Forelimb muscle (tissue), 1 donor: ENCODE data around the gene SPTAN1. TPM values are rescaled to one million over a fixed set of nuclear protein-coding genes. Genes with fewer than 3 reads are reported as not detected.
"Not testable (repeated sequence)": the region's sequence is repeated elsewhere in the genome, so short reads cannot be mapped to it uniquely, and the experiment has no call there.

Experiments used
- DNase-seq: peaks from one replicate; pipeline ENCODE4 v3.0.0-alpha.2; 2013; ENCODE audit warnings: low read depth
- polyA plus RNA-seq: library from polyadenylated mRNA; unstranded; fragments of 120-200 nt; gene quantifications from one replicate; pipeline ENCODE4 v1.2.1, GENCODE V29; 2013; ENCODE audit not compliant: insufficient read length

SPTAN1 gene
- polyA plus RNA-seq, 1 donor = 247 TPM

DNA sequence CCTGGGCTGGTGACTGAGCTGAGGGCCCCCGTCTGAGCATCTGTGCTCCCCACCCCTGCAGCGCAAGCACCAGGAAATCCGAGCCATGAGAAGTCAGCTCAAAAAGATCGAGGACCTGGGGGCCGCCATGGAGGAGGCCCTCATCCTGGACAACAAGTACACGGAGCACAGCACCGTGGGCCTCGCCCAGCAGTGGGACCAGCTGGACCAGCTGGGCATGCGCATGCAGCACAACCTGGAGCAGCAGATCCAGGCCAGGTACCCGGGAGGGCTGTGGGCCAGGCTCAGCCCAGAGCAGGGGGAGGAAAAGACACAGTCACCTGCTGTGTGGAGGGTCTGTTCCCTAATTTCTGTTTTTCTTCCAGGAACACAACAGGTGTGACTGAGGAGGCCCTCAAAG, 79.7 kb downstream of the SPTAN1 start:
- DNase-seq = no peak

DNA sequence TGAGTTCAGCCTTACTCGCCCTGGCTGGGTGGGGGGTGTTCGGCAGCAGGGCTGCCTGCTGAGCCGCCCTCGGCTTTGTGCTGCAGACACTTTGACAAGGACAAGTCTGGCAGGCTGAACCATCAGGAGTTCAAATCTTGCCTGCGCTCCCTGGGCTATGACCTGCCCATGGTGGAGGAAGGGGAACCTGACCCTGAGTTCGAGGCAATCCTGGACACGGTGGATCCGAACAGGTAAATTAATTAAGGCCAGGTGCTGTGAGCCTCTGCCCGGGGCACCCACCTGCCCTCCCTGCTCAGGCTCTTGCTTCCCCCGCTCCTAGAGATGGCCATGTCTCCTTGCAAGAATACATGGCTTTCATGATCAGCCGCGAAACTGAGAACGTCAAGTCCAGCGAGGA, 80.1 kb downstream of the SPTAN1 start:
- DNase-seq = no peak

DNA sequence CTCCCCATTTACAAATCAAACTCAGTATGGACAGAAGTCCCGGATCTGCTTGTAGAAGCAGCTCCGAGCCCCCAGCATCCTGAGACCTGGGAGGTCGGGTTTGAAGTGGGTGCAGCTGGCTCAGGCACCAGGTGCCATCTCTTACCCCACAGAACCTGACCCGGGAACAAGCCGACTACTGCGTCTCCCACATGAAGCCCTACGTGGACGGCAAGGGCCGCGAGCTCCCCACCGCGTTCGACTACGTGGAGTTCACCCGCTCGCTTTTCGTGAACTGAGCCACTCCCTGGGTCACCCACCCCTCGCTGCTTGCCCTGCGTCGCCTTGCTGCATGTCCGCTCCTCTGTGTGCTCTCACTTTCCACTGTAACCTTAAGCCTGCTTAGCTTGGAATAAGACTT, 80.7 kb downstream of the SPTAN1 start:
- no peak for DNase-seq

DNA sequence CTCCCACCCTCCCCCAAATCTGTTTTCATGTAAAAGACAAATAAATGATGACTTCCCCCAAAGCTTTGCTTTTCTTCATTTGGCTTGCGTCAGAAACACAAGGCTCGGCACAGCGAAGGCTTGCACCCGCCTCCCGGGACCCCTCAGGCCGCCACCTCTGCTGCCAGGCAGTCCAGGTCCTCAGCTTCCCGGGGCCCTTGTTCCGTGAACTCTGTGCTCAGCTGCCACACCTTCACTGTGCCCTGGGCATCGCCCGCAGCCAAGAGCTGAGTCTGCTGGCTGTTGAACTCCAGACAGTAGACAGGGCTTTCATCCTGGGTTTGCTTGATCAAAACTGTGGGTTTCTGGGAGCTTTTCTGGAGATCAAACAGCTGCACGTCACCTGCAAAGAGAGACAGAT, 81.2 kb downstream of the SPTAN1 start:
- no peak for DNase-seq

DNA sequence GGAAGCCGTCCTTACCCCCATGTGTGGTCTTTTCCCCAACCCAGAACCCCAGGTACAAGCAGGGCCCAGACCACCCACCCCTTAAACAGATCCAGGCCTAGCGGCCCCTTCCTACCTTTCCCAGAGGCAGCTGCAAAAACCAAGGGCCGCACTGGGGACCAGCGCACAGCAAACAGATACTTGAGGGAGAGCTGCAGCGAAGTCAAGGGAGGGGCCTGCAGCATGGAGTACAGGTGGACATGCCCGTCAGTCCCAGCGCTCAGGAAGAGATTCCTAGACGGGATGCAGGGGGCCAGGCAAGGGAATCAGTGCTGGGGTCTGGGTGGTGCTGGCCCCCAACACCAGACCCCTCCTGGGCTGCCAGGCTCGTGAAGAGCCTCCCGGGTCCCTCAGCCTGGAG, 81.7 kb downstream of the SPTAN1 start:
- DNase-seq = no peak

DNA sequence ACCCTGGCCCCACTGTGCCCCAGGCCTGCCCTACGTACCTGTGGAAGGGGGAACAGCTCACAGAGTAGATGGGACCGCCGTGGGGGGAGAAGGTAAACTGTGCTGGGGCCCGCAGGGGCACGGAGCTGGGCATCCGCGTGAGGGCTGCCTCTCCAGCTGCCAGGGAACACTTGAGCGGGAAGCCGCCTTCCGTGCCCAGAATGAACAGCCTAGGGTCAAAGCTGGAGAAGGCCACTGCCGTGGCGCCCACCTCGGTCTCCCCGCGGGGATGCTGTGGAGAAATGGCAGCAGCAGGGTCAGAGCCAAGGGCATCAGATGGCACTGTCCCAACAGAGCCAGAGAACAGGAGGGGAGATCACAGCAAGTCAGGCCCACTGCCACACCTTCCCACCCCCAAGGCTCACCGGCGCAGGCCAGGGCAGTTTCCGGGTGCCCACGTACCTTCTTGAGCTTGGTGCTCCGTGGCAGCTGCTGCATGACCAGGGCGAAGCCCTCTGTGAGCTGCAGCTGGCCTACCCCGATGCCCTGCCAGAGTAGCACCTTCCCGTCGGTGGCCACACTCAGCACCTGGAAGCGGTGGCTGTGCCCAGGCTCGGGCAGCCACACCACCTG, 82.4 kb downstream of the SPTAN1 start:
- DNase-seq = no peak

DNA sequence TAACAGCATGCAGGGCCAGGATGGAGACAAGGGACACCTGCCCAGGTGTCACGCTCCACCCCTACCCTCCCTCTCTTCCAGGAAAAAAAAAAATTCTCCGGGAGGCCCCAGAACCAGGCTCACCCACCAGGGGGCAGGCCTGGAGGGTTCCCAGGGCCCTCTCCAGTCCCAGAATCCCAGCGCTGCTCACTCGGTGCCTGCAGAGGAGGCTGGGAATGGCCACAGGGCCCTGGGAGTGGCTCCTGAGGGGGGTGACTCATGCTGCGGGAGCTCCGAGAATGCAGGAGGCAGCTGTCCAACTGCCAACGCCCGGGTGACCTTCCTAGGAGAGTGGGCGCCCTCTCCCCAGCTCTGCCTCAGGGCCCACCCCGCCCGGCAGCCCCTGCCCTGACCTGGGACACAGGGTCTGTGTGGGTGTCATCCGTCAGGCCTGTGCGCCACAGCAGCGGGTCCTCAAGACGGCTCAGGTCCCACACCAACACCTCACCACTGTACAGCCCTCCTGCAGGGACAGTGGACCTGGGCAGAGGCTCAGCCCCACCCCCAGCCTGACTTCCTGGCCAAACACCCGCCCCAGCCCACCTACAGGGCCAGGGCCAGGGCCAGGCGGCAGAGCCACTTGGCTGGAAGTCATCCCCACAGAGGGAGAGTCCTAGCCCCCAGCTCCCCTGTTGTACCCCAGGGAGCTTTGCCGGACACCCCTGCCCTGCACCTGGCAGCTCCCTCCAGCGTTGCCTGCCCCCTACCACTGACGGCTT, 83.1 kb downstream of the SPTAN1 start:
- DNase-seq = no peak

DNA sequence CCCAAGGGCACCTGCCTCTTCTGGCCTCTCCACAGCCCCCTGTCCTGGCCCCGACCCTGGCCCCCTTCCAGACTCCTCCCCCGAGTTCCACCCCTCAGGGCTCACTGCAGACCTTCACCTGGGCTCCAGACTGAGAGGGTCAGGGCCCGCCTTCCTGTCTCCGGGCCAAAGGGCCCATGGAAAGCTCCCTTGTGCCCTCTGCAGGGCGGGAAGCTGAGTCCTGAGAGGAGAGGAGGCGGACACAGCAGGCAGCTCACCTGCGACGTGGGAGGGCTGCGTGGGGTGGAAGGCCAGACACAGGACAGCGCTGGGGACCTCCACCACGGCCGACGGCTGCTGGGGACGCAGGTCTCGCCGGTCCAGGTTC, 83.6 kb downstream of the SPTAN1 start:
- DNase-seq = no peak

DNA sequence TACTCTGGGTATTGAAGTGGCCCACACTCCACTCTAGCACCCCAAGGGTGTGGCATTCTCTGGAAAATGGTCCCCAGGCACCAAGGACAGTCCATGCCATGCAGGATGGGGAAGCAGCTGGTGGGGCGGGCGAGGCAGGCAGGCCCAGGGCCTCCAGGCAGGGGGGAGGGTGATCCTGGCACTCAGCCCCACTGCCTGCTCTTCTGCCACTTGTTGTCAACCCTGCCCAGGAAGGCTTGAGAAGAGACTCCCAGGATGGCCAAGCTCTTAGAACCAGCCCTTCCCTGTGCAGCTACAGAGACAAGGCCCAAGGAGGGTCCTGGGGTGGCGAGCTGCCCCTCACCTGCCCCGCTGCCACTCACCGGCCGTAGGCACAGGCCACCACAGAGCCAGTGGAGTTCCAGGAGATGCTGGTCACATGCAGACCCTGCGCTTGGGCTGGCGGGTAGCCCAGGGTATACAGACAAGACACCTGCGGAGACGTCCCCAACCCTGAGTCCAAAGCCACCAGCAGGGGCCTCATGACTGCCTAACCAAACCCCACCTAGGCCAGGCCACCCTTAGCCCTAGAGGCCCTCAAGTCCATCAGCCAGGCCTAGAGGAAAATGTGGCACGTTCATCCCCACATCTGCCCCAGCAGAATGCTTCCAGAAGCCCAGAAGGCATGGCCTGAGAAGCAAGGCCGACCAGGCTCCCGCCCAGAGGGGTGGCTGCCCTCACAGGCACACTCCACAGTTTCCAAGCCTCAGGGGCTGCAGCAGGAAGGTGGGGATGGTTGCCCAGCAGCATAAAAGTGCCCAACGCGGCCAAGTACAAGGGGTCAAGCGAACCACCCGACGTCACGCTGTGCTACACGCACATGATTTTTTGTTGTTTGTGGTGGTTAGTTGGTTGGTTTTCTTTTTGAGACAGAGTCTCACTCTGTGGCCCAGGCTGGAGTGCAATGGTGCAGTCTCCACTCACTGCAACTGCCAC, 84.5 kb downstream of the SPTAN1 start:
- no peak for DNase-seq

DNA sequence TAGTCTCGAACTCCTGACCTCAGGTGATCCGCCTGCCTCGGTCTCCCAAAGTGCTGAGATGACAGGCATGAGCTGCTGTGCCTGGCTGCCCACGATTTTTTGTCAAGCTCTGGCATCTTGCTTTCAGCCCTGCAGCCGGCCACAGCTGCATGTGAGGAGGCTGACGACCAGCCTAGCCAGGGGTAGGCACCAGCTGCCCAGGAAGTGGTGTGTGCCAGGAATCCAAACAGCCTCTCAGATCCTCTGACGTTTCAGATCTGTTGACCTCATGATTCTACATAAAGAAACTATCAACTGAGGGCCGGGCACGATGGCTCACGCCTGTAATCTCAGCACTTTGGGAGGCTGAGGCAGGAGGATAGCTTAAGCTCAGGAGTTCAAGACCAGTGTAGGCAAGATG, 85.3 kb downstream of the SPTAN1 start:
- no peak for DNase-seq

DNA sequence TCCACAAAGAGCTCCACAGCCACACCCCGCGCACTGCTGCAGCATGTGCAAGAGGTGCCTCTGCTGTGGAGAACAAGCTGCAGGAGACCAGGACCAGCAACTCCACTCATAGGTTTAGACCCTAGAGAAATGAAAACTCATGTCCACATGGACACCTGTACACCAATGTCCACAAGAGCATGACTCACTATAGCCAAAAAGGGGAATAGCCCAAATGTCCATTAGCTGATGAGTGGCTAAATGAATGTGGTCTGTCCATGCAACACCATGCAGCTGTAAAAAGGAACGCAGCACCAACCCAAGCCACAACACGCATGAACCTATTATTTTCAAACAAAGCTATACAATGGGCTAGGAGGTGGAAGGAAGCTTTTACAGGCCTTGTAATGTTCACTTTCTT, 86.2 kb downstream of the SPTAN1 start:
- no peak for DNase-seq

DNA sequence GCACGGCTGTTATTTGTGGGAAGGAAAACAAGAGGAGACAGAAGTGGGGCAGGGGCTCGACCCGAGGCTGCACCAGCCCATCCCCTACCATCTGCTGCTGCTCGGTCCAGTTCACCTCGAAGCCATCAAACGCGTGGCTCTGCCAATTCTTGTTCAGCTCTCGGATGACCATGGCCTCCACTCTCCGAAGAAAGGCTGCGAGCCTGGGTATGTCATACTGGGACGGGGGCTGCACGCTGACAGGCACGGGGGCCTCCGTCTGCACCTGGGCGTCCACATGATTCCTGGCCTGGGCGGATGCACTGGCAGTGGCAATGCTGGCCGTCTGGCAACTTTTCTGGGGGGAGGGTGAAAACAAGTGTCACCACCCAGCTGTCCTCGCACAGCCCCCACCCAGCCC, 88.2 kb downstream of the SPTAN1 start:
- no peak for DNase-seq

DNA sequence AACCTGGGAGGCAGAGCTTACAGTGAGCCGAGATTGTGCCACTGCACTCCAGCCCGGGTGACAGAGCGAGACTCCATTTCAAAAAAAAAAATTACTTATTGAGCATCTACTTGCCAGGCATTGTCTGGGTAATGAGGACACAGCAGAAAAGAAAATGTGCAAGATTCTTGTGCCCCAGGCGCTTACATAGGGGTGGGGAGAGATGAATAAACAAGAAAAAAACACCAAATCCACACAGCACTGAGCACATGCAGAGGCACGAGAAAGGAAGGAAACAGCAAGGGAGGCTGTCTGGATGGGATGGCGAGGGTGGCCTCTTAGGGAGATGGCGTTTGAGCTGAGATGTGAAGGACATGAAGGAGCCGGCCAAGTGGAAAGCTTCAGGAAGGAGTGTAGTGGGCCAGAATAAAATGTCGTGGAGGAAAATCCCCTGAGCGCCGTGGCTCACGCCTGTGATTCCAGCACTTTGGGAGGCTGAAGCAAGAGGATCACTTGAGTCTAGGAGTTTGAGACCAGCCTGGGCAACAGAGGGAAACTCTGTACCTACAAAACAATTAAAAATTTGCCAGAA, 90.4 kb downstream of the SPTAN1 start:
- DNase-seq = no peak

DNA sequence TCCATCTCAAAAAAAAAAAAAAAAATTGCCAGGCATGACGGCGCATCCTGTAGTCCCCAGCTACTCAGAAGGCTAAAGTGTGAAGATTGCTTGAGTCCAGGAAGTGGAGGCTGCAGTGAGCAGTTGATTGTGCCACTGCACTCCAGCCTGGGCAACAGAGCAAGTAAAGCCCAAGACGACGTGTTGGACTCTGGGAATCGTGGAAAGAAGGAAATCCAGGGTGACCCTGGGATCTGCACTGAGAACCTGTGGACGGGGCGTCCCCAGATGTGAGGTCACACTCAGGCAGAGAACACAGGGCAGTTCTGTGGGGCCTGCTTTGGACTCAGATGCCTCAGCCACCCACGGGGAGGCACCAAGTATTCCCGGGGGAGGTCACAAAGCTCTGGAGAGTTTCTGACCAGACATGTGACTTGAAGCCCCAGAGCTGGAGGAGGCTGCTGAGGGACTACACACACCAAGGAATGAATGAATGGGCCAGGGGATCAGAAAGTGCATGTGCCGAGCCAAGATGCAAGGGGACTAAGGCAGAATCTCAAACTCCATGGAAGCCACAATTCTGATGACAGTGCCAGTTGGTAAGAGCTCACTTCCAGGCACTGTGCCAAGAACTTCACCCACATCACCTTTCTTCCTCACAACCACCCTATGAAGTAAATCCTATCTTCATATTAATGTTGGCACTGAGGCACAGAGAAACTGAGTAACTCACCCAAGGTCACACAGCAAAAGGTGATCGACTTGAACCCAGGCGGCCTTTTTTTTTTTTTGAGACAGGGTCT, 91.3 kb downstream of the SPTAN1 start:
- DNase-seq = no peak

DNA sequence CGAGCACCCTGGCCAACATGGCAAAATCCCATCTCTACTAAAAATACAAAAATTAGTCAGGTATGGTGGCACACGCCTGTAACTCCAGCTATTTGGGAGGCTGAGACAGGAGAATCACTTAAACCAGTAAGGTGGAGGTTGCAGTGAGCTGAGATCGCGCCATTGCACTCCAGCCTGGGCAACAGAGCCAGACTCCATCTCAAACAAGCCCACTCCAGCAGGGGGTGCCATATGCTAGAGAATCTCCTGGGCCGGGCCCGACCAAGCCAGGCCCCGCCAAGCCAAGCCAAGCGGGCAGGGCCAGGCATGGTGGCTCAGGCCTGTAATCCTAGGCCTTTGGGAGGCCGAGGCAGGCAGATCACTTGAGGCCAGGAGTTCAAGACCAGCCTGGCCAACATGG, 95.8 kb downstream of the SPTAN1 start:
- DNase-seq = not testable (repeated sequence)

DNA sequence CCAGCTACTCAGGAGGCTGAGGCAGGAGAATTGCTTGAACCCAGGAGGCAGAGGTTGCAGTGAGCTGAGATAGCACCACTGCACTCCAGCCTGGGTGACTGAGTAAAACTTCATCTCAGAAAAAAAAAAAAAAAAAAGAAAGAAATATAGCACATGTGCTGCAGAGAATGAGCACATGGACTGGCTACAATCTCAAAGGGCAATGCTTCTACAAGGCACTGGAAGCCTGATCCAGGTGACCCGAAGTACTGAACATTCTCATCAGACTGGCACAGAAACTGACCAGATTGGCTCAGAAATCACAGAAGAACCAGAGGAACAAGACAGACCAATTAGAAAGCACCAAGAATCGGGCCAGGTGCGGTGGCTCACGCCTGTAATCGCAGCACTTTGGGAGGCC, 99.4 kb downstream of the SPTAN1 start:
- no peak for DNase-seq

DNA sequence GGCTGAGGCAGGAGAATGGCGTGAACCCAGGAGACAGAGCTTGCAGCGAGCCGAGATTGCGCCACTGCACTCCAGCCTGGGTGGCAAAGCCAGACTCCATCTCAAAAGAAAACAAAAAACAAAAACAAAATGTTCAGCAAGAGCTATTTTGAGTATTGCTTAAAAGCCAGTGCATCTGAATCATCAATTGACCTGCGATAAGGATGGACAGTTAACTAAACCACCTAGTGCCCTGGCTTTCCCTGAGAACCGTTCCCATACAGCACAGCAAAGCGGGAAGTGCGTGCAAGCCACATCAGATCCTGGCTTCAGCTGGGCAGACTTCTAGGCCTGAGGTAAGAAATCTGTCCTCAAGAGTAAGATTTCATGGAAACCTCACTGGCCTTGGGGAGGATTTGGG, 101.5 kb downstream of the SPTAN1 start:
- DNase-seq = no peak

DNA sequence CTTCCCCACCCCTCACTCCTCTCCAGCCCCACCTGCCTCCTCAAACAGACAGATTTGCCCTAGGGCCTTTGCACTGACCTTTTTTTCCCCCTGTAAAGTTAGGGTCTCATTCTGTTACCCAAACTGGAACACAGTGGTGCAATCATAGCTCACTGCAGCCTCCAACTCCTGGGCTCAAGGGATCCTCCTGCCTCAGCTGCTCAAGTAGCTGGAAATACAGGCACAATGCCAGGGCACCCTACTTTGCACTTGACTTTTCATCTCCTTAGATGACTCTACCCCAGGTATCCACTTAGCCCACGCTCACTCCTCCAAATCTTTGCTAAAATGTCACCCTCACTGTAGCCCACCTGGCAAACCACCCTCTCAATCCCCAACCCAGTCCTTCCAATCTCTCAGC, 102.1 kb downstream of the SPTAN1 start:
- no peak for DNase-seq

DNA sequence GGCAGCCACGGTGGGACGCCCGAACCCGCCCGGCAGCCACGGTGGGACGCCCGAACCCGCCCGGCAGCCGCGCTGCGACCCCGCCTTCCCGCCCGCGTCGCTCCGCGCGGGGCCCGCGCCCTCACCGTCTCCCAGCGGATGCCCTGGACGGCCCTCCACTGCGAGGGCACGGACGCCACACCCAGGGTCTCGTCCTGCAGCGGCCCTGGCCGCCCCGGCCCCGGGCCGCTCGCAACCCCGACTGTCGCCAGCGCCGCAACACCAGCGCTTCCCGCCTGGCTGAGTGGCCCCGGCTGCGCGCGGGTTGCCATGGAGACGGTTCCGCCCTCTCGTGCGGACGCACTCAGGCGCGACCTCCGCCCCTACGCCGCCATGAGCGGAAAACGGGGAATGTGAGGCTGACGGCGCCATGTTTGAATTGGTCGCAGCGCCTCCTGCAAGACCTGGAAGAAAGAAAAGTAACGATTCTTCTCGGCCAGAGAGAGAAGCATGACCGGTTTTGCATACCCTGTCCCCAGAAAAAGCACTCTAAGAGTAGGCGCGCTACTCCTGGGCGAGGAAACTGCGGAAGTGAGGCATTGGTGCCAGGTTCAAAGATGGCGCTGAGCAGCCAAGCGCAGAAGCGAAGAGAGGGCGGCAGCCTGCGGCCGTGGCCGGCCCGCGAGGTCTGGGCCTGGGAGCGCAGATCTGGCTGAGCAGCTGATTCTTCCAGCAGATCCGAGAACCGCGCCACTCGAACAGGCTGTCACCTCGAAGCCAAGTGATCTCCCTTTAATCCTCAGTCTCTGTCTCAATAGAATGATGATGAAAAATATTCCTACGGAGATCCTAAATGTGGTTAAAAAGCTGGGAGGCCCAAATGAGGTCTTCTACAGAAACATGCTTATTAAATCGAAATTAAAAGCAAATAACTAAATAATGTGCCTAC, 104.3 kb downstream of the SPTAN1 start, which contains the start of gene DYNC2I2:
Gene DYNC2I2, minus strand, starts transcription at position 432 of the 928 bp plus-strand sequence. Its CDS starts 121 bp downstream, at position 311.
- DNase-seq = peak; percentile 86

DNA sequence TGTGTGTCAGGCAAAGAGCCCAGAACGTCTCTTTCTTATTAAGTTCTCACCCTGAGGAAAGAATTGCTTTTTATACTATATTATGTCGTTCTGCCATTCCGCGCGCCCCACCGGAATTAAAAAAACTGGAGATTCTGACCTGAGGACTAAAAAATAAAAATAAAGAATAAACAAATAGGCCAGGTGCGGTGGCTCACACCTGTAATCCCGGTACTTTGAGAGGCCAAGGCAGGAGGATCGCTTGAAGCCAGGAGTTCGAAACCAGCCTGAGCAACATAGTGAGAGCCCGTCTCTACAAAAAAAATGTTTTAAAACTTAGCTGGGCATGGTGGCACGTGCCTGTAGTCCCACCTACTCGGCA, 104.9 kb downstream of the SPTAN1 start:
- no peak for DNase-seq
